DND-41 (cell line): ENCODE measurements around the gene NPC2.

ENCODE experiments used
- CTCF ChIP-seq: IDR thresholded peaks from 2 replicates; pipeline ENCODE4 v1.5.1; 2012; ENCODE audit warnings: borderline replicate concordance, low read length, moderate library complexity, mild to moderate bottlenecking; ENCODE audit not compliant: poor library complexity, severe bottlenecking; ENCODE audit errors: extremely low read depth
- EZH2 ChIP-seq: IDR thresholded peaks from 3 replicates; pipeline ENCODE4 v1.6.1; 2012; ENCODE audit warnings: borderline replicate concordance, low read depth, mild to moderate bottlenecking, moderate library complexity, low read length, inconsistent platforms; ENCODE audit not compliant: severe bottlenecking

- no peak for TF ChIP-seq CTCF
- TF ChIP-seq EZH2: no peak
Measured at GRCh38 chr14:74480046-74480445, 13.1 kb downstream of the NPC2 start.
